ENCODE results near the gene PTDSS2.

- no peak for TF ChIP-seq JUND (IDR thresholded peaks at IDR 0.05)
- TF ChIP-seq, protein P1, sequence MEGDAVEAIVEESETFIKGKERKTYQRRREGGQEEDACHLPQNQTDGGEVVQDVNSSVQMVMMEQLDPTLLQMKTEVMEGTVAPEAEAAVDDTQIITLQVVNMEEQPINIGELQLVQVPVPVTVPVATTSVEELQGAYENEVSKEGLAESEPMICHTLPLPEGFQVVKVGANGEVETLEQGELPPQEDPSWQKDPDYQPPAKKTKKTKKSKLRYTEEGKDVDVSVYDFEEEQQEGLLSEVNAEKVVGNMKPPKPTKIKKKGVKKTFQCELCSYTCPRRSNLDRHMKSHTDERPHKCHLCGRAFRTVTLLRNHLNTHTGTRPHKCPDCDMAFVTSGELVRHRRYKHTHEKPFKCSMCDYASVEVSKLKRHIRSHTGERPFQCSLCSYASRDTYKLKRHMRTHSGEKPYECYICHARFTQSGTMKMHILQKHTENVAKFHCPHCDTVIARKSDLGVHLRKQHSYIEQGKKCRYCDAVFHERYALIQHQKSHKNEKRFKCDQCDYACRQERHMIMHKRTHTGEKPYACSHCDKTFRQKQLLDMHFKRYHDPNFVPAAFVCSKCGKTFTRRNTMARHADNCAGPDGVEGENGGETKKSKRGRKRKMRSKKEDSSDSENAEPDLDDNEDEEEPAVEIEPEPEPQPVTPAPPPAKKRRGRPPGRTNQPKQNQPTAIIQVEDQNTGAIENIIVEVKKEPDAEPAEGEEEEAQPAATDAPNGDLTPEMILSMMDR (IDR thresholded peaks at IDR 0.05; ENCODE audit: low read depth, low read length, missing input control), result no peak
- TF ChIP-seq, protein P2, sequence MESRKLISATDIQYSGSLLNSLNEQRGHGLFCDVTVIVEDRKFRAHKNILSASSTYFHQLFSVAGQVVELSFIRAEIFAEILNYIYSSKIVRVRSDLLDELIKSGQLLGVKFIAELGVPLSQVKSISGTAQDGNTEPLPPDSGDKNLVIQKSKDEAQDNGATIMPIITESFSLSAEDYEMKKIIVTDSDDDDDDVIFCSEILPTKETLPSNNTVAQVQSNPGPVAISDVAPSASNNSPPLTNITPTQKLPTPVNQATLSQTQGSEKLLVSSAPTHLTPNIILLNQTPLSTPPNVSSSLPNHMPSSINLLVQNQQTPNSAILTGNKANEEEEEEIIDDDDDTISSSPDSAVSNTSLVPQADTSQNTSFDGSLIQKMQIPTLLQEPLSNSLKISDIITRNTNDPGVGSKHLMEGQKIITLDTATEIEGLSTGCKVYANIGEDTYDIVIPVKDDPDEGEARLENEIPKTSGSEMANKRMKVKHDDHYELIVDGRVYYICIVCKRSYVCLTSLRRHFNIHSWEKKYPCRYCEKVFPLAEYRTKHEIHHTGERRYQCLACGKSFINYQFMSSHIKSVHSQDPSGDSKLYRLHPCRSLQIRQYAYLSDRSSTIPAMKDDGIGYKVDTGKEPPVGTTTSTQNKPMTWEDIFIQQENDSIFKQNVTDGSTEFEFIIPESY (IDR thresholded peaks at IDR 0.05), result no peak
- TF ChIP-seq, protein P3, sequence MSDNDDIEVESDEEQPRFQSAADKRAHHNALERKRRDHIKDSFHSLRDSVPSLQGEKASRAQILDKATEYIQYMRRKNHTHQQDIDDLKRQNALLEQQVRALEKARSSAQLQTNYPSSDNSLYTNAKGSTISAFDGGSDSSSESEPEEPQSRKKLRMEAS (IDR thresholded peaks at IDR 0.05), result no peak
- no peak for TF ChIP-seq GABPA (IDR thresholded peaks at IDR 0.05 in 1 of 2, conservative IDR thresholded peaks at IDR 0.05 in 1 of 2)
- no peak for TF ChIP-seq REST (IDR thresholded peaks at IDR 0.05)
- TF ChIP-seq EGR1 (IDR thresholded peaks at IDR 0.05; ENCODE audit: low read depth in 2 of 2), result no peak
- TF ChIP-seq RAD21 (IDR thresholded peaks at IDR 0.05), result no peak
- no peak for TF ChIP-seq NR2F2 (IDR thresholded peaks at IDR 0.05)
- TF ChIP-seq FOXA2 (IDR thresholded peaks at IDR 0.05), result no peak
- no peak for TF ChIP-seq YY1 (IDR thresholded peaks at IDR 0.05)
- TF ChIP-seq SP1 (IDR thresholded peaks at IDR 0.05), result no peak
- TF ChIP-seq HNF4A (conservative IDR thresholded peaks at IDR 0.05), result no peak
Observed at GRCh38 chr11:454801-455565, 4.9 kb downstream of the PTDSS2 start.
